ENCODE data around the gene SLC37A2. TPM values are rescaled to one million over a fixed set of nuclear protein-coding genes. Genes with fewer than 3 reads are reported as not detected.

The SLC37A2 gene
- total and polyA plus RNA-seq, 8 donors = 0.87 to 5.3 (median 3.2) TPM; not detected in 2

GRCh38 chr11:125068368-125068767 lies 5.3 kb downstream of the SLC37A2 start:
- H3K4me3 ChIP-seq = no peak overlapping the region
- no peak for DNase-seq
- no peaks in the 10 kb centered on the region for H3K9me3 ChIP-seq
- peaks cover 0 to 13% (median 3%) of the 10 kb centered on the region in 3 donors for H3K27me3 ChIP-seq
- 86 to 94% (median 89%) methylated on average over 4 of the region's 4 CpGs for WGBS, 5 donors
- peaks cover 16 to 45% (median 20%) of the 10 kb centered on the region in 4 donors for H3K4me1 ChIP-seq
- no peaks in the 10 kb centered on the region for H3K36me3 ChIP-seq
- TF ChIP-seq EP300 (IDR thresholded peaks at IDR 0.05) (no peak), POLR2AphosphoS5 (IDR thresholded peaks at IDR 0.05) (no peak), POLR2A (IDR thresholded peaks at IDR 0.05) (no peak), CTCF (IDR thresholded peaks at IDR 0.05) (no peak)
- H3K27ac ChIP-seq = no peak overlapping the region
- intact Hi-C loops (cut with DNase I; ENCODE audit: low total_unique reads) = no loop called here

- no peaks in the 10 kb centered on the region for H3K36me3 ChIP-seq
- TF ChIP-seq POLR2A (IDR thresholded peaks at IDR 0.05) = no peak
- TF ChIP-seq EP300 (IDR thresholded peaks at IDR 0.05) = no peak
- no peak for TF ChIP-seq CTCF (IDR thresholded peaks at IDR 0.05)
- no peak for TF ChIP-seq POLR2AphosphoS5 (IDR thresholded peaks at IDR 0.05)
- no peak overlapping the region for H3K27ac ChIP-seq
- 37 to 59% (median 52%) methylated on average over 4 of the region's 4 CpGs for WGBS, 5 donors
- intact Hi-C loops (cut with DNase I; ENCODE audit: low total_unique reads) = no loop called here
- no peaks in the 10 kb centered on the region for H3K9me3 ChIP-seq
- peaks cover 10 to 38% (median 17%) of the 10 kb centered on the region in 4 donors for H3K4me1 ChIP-seq
- no peak overlapping the region for H3K4me3 ChIP-seq
- H3K27me3 ChIP-seq = peaks cover 0 to 7% (median 3%) of the 10 kb centered on the region in 3 donors
- no peak for DNase-seq
Observed at GRCh38 chr11:125069008-125069407, 5.9 kb downstream of the SLC37A2 start.

- DNase-seq = no peak
- H3K4me1 ChIP-seq = peaks cover 8 to 37% (median 17%) of the 10 kb centered on the region in 4 donors
- intact Hi-C loops (cut with DNase I; ENCODE audit: low total_unique reads) = no loop called here
- no peaks in the 10 kb centered on the region for H3K9me3 ChIP-seq
- peak overlapping the region in 4 of 5 donors; percentile 41 to 67 (median 50) for H3K27ac ChIP-seq
- H3K27me3 ChIP-seq = peaks cover 0 to 11% (median 3%) of the 10 kb centered on the region in 3 donors
- TF ChIP-seq POLR2A (IDR thresholded peaks at IDR 0.05) = no peak
- no peak for TF ChIP-seq CTCF (IDR thresholded peaks at IDR 0.05)
- TF ChIP-seq POLR2AphosphoS5 (IDR thresholded peaks at IDR 0.05) = no peak
- TF ChIP-seq EP300 (IDR thresholded peaks at IDR 0.05) = no peak
- WGBS, 5 donors = 71 to 82% (median 76%) methylated on average over 5 of the region's 5 CpGs
- no peaks in the 10 kb centered on the region for H3K36me3 ChIP-seq
- no peak overlapping the region for H3K4me3 ChIP-seq
Observed at GRCh38 chr11:125069796-125070195, 6.7 kb downstream of the SLC37A2 start.

GRCh38 chr11:125070699-125071254 lies 7.7 kb downstream of the SLC37A2 start:
- Histone ChIP-seq H3K4me3 (no peak overlapping the region), H3K36me3 (no peaks in the 10 kb centered on the region), H3K27me3 (peaks cover 0 to 11% (median 3%) of the 10 kb centered on the region in 3 donors), H3K9me3 (no peaks in the 10 kb centered on the region), H3K4me1 (peaks cover 8 to 37% (median 17%) of the 10 kb centered on the region in 4 donors), H3K27ac (peak overlapping the region in 4 of 5 donors; percentile 47 to 67 (median 52))
- peak; percentile 61 to 85 for DNase-seq
- intact Hi-C loops (cut with DNase I; ENCODE audit: low total_unique reads) = no loop called here
- TF ChIP-seq CTCF (IDR thresholded peaks at IDR 0.05) (no peak), POLR2AphosphoS5 (IDR thresholded peaks at IDR 0.05) (peak in 1 of 3 donors; percentile 55), EP300 (IDR thresholded peaks at IDR 0.05) (no peak), POLR2A (IDR thresholded peaks at IDR 0.05) (no peak)
- WGBS, 5 donors = 41 to 62% (median 49%) methylated on average over 6 to 7 of the region's 7 CpGs
